KG1 (cell line): Measurements from ENCODE around the gene PCGF1.

Experiments
- DNase-seq: peaks from one replicate; lab custom pipeline; 2025; lab: John Stamatoyannopoulos, UW

The PCGF1 gene

DNA sequence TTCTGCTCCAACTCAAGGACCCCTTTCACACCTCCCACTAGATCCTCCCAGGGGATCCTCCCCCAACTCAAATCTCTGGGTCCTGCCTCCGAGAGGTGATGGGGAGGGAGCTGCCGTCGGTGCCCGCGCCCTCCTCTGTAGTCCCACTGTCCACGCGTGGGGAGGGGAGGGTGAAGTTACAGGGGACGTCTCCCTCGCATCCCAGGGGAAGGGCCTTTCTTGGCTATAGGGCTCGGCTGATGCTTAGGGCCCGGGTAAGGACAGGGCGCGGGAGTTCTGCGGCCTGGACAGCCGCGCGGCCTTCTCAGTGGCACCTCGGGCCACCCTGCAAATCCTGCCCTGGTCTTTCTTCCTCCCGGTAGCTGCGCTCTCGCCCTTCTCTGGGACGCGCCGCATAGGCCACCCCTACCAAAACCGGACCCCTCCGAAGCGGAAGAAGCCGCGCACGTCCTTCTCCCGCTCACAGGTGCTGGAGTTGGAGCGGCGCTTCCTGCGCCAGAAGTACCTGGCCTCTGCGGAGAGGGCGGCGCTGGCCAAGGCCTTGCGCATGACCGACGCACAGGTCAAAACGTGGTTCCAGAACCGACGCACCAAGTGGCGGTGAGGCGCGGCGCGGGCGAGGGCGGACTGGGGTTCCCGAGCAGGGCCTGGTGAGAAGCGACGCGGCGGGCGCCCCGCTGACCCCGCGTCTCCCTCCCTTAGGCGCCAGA is 7.9 kb upstream of the PCGF1 start:
- no peak for DNase-seq

DNA sequence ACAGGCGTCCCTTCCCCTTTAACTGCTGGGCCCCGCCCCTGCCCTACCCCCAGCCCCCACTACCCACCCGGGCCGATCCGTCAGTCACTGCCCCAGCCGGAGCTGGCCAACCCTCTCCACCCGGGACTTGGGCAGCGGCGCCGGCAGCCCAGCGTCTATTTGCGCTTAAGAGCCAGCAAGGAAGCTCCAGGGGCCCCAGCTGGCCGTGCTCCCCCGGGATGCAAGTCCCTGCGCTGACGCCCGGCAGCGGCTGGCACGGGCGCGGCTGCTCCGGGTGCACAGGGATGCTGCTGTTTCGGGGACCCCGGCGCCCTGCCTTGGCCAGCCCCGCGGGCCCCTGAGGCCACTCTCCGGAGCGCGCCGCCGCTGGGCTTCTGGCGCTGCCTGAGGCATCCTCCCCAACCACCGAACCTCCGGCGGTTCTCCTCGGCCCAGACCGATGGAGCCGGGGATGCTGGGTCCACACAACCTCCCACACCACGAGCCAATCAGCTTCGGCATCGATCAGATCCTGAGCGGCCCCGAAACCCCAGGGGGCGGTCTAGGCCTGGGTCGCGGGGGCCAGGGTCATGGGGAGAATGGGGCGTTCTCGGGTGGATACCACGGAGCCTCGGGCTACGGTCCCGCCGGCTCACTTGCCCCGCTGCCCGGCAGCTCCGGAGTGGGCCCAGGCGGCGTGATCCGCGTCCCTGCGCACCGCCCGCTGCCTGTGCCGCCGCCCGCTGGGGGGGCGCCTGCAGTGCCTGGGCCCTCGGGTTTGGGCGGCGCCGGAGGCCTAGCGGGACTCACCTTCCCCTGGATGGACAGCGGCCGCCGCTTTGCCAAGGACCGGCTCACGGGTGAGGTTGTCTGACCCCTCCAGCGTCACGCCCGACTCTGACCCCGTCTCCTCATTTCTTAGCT is 7.1 kb upstream of the PCGF1 start, which contains the start of gene TLX2:
Gene TLX2 (plus strand): TSS at position 83 of the 903 bp plus-strand sequence. CDS start 357 bp downstream, at position 440.
- DNase-seq, result no peak

DNA sequence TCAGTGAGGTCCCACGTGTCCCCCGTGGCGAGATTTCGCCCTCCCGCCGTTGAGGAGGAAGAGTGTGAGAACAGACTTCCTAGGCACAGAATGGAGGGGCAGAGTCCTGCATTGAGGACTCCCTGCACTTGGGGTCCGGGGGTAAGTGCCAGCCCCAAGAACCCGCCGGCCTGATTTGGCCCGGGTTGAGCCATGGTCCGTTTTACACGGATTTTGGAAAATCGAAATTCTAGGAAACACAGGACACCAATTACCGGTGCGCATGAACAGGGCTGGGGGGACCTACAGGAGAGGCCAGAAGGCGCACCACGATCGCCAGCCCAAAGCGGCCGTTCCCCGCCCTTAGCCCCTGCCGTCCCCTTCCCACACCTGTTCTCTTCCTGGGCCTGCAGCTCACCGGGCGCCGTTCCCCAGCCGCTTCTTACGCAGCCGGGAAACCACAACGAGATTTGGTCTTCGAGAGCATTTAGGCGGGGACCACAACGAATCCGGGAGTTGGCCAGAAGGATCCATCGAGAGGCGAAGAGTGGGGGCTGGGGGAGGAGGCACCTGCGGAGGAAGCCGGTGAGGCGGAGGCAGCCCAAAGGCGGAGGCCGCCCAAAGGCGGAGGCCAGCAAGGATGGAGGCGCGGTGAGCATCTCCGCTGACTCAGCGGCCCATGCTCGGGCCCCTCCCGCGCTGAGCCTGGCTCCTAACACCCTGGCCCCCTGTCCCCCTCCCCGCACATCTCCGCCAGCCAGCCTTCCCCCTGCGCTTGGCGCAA is 6.3 kb upstream of the PCGF1 start:
- no peak for DNase-seq

DNA sequence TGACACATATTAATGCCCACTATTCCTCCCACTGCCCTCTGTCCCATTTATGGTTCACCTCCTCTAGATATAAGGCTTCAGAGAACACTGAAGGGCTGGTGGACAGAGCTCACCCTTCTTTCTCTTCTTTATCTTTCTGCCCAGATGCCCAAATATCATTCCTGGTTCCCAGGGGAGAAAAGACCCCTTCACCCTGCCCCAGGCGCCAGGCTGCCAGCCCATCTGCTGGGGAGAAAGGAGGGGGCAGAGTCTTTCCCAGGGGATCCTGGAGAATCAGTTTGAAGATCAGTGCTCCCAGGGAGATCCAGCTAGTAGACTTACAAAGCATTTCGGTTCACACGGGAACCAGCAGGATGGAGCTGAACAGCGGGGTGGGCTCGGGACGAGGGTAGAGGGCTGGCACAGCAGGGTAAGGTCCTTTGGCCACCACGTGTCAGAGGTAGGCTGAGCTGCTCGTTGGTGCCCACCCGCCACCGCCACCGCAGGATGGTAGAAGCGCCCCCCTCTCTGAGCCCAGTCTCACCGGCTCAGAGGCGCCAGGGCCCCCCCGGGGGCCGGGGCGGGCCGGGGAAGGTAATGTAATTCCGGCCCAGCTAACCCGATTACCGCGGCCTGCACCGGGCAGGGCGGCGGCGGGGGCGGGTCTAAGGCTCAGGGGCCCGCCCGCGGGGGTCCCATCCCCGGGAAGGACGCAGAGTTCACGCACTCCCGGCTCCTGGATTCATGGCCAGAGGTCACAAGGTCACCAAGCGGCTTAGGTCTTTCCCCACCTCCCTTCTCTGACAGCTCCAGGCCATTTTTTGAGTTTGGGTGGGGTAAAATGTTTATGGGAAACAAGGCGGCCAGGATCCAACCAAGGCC is 5.5 kb upstream of the PCGF1 start:
- DNase-seq, result no peak

DNA sequence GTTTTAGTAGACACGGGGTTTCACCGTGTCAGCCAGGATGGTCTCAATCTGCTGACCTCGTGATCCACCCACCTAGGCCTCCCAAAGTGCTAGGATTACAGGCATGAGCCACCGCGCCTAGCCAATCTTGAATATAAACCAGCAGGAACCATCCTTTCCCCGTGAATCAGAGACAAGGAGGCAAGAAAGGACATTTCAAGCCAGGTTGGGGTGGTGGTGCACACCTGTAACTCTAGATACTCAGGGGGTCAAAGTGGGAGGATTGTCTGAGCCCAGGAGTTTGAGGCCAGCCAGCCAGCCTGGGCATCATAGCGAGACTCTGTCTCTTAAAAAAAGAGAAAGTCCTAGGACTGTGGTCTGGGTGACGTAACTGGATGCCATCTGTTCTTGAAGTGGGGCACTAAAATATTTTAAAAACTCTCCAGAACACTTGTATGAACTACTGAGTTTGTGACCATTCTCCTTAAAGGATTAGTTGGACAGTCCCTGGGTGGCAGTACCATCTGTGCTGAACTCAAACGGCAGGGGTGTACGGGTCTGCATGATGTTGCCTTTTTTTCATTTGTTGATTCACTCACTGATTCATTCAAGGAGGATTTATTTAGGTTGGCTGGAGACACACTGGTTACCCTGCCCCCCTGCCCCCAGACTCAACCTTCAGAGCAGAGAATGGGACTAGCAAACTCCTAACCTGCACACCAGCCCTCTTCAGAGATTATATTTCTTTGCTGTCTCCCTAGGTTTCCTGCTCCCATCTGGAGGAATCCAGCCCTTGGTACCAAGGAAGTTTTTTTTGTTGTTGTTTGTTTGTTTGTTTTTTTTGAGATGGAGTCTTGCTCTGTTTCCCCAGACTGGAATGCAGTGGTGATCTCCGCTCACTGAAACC is 3.9 kb upstream of the PCGF1 start:
- no peak for DNase-seq

DNA sequence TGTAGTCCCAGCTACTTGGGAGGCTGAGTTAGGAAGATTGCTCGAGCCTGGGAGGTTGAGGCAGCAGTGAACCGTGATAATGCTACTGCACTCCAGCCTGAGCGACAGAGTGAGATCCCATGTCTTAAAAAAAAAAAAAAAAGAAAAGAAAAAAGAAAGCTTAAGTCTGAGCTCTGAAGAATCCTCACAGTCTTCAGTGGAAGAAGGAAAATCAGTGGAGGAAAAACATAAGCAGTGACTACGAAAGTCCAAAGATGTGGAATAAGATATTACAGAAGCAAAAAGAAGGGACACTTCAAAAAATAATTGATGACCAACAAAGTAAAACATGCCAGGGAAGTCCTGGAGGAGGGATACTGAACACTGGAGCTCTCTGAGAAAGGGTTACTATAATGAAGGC is 2.8 kb upstream of the PCGF1 start:
- no peak for DNase-seq

DNA sequence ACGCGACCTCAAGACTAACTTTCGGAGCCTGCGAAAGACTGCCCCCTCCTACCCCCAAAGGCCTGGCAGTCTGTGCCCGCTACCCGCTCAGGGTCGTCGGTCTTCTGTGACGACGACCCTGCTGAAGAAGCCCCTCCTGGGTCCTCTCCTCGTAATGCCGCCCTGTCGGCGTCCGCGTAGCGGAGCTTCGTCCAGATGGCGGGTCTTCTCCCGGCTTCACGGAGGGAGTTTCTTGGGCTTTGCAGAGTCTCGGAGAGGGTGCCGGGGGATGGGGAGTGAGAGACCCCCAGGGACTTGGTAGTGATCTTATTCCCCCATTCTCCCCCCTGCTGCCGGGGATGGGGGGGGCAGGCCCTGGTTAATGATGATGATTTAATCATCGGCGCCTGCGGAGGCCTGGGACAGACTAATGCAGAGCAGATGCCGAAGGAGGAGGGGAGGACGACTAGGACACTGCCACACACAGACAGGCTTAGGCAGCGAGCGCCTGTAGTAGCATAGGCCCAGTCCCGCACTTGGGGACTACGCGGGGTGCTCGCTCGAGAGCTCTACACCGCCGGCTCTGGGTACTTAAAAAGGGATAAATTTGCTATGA is 528 bp upstream of the PCGF1 start:
- no peak for DNase-seq

DNA sequence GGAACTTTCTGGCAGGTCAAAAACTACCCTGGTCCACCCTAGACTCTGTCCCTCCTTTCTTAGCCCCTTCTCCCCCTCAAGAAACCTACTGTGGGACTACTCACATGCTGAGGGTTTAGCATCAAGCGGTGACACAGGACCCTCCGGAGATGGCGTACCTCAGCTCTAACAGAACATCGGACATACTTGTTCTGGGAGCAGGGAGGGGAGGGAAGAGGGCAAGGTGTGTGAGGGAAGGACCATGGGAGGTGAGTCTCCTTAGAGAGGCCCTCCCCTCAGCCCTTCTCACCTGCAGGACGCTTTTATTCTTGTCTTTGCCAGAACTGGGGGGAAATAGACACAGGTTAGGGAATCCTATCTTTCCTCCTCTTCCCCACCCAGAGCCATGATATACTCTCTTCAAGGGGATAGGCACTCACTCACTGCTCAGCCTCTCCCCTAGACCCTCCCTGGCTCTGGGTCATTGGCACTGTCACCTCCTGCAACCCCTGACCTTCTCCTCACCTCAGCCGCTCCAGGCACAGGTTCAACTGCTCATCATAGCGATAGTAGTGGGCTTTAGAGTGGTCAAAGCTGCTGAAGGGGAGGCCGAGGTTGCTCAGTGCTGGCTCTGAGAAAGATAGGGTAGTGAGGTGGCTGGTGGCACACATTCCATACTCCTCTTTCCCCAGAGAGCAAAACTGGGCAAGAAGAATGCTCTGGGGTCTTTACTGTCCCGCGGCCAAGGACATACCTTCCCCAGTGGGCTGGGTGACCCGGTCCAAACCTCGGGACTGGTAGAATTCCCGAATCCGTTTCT is 1.8 kb downstream of the PCGF1 start:
- no peak for DNase-seq

DNA sequence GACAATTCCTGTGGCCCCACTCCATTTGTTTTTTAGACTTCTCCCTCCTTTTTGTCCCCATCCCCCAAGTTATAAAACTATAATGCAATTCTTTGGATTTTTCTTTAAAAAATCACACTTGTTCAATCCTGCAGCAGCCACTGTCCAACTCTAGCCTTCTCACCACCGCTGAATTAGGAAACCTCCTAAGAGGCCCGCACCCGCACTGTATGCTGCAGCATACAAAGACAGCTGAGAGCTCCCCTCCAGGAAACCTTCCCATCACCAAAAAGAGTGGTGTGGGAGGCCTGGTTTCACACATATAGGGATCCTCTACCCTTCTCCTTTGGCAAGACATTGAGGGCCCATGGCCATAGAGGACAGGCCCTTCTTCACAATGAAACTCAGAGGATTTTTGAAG is 2.9 kb downstream of the PCGF1 start:
- DNase-seq, result no peak

DNA sequence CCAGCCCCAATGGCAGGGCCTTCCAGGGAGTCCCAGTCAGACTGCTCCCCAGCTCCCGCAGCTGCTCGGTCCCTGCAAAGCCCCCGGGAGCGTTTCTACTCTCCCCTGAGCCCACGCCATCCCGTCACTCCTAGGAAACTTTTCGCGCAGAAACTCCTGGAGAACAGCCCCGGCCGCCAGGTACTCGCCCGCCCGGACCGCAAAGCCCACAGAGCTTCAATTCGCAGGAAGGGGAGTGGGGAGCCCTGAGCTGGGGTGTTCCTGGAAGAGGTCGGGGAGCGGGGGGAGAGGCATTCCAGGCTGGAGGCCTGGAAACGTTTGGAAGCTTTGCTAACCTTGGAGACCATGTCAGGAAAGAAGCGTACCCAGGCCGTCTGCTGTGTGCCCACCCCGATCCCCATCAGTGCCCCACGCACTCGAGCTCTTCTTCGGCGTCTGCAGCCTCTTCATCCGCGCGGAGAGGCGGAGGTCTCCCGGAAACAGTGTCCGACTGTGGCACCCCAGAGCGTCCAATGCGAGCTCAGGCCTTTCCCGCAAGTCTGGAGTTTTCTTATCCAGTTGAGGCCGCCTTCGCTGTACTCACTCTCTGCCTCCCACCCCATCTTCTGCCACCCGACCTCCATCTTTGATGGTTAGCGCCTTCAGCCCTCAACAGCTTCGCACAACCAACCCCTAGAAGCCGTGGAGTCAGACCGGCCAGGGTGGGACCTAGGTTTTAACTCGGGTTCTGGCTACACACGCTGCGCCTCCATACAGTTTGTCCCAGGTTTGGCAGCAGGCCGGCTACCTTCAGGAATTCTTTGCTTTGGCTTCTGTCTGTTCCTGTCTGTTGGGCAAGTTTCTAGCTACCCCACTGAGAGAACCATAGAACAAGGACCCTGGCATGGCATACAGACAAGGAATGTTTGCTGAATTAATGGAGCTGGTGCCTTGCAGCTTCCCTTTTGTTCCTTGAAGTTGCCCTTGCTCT is 3.7 kb downstream of the PCGF1 start:
- no peak for DNase-seq

DNA sequence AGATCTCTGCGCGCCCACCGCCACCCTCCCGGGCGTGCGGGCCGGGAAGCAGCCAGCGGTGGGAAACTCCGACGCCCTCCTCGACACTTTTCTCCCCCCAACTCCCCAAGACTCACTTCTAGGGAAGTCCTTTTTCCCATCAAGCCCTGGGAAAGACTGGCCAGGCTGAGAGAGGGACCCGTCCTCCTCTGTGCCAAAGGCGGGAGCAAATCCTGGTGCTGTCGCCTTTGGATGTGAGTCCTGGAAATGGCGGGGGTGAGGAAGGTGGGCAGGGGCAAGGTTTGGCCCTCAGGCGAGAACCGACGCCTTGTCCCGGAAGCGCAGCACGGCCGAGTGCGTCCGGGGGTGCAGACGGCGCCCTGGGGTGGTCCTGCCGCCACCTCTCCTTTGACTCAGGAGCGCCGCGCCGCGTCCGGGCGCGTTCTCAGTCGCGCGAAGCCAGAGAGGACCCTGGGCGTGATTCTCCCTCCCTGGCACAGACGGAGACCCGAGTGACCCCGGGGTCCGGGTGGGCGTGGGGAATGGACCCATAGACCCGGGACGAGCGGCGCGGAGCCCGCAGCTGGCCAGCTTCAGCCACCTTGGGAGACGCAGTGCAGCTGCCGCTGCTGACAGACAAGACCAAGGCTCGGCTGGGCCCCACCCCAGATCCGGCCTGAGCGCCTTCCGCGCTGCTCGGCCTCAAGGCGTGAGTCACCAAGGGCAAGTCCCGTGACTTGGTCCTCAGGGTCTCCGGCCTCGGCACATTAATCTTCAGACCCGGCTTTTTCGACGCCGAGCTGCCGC is 4.6 kb downstream of the PCGF1 start:
- DNase-seq, result no peak

DNA sequence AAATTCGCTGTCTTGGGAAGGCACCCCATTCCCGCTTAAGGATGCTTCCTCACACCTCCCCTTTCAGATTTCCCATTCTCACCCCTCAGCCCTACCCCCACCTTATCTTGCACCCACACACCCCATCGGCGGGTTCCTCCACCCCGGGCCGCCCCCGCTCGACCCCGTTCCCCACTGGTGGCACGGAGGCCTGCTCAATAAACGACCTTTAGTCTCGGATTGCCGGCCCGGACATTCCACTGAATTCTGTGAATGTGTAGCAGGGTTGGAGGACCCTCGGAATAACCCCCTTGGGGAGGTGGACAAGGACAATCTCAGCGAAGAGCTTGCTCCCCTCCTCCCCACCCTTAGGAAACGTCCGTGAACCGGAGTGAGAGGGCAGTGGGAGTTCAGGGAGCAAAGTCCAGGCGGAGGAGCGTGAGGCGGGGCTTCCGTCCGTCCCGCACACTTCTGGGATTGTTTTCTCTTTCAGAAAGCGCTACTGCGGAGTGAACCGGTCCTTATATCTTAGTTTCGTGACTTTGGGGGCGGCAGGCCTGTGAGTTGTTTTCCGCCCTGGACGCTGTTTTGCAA is 5.3 kb downstream of the PCGF1 start:
- no peak for DNase-seq

DNA sequence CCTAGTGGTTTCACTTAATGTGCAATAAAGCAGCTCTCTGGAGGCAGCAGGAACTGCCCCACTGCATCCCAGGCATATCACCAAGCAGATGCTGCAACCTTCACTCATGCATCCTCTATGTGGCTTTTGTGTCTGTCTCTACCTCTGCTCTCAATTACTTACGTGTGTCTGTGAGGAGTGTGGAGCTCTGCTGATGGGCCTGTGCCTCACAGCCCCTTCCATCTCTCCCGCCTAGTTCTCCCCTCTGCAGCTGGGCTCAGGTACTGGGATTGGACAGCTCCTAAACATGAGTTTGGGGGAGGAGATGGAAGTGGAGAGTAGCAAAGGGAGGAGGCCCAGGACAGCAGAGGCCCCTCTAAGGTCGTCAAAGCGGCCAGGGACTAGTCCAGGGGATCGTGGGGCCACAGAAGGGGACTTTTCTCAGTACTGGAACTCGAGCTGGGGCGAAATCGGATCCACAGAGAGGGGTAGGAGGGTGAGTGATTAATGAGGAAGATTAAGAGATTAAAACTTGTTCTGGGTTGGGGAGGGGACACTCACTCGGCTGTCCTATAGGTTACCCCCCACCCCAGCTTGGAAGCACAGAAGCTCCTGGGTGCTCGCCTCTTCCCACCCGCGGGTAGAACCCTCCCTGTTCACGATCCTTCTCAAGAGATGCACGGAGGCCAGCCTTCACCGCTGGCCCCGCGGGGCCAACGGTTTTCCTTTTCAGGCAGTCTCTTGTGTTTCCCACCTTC is 6.0 kb downstream of the PCGF1 start:
- DNase-seq, result no peak

DNA sequence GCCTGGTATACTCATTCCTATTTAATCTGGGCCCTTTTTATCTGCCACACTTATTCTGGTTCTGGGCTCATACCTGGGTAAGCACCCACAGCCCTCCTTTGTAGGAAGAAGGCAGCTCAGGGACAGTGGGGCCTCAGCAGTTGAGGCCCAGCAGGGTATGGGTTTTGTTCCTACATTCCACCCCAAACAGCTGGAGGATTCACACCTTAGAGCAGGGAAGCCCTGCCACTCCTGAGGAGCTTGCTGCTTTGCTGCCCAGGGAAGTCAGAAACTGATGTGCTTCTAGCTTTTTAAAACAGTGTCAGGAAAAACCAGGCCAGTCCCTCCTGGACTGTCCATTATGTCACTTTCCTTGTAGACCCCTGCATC is 6.9 kb downstream of the PCGF1 start:
- no peak for DNase-seq

DNA sequence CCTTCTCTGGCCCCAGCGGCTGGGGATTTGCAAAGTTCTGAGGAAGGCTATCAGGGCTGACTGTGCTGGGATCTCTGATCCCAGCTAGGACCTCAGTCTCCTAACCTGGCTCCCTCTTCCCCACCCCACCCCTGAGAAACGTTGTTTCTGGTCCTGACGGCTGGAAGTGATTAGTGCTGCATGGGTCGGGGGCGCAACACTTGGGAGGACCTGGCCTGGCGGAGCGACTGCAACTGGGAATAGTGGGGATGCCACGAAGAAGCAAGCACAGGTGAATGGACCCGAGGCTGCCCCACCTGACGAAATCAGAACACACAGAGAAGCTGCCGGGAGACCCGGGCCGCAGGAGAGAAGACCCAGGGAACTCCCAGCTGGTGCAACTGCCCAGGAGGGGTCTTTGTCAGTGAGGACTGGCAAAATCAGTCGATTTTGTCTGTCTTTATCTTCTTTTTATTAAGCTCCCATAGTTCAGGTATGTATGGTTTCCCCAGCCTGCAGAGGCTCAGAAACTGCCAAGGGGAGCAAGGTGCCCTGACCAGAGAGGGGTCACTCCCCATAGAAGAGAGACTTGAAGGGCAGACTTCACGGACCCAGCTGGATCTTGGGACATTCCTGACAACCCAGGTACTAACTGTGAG is 7.4 kb downstream of the PCGF1 start:
- no peak for DNase-seq
